ENCODE results near the gene KRTAP10-11.

GRCh38 chr21:44613386-44614155 is 32.6 kb upstream of the KRTAP10-11 start:
- TF ChIP-seq EZH2 (IDR thresholded peaks at IDR 0.05; ENCODE audit: borderline replicate concordance, low read depth, low read length, severe bottlenecking) = no peak
- TF ChIP-seq CTCF (IDR thresholded peaks at IDR 0.05; ENCODE audit: borderline replicate concordance, extremely low read depth, low read length, poor library complexity, severe bottlenecking) = no peak

Measured in DND-41 (cell line).